WI38 (cell line): ENCODE data around the gene DENND11.
"Not testable (repeated sequence)": the region's sequence is repeated elsewhere in the genome, so short reads cannot be mapped to it uniquely, and the experiment has no call there.

Experiments used
- H3K4me3 ChIP-seq: 2 replicates; pipeline ENCODE4 v1.5.1; 2011; ENCODE audit warnings: low read depth, mild to moderate bottlenecking, control low read depth, low read length
- TF ChIP-seq, protein P1 (sequence below): IDR thresholded peaks from 2 replicates; pipeline ENCODE4 v1.5.1; 2012; ENCODE audit warnings: low read depth, mild to moderate bottlenecking, control low read depth, low read length

DENND11 gene

DNA sequence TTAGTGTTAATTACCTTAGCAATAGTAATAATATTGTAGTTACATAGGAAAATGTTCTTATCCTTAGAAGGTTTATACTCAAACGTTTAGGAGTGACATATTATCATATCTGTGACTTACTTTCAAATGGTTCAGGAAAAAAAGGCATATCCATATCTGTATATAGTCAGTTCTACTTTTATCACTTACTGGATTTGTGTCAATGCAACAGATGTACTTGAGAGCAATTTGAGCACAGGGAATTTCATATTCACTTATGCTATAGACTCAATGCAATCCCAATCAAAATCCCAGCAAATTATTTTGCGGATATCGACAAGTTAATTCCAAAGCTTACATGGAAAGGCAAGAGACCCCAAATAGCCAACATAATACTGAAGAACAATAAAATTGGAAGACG is 10.0 kb downstream of the DENND11 start:
- TF ChIP-seq, protein P1, sequence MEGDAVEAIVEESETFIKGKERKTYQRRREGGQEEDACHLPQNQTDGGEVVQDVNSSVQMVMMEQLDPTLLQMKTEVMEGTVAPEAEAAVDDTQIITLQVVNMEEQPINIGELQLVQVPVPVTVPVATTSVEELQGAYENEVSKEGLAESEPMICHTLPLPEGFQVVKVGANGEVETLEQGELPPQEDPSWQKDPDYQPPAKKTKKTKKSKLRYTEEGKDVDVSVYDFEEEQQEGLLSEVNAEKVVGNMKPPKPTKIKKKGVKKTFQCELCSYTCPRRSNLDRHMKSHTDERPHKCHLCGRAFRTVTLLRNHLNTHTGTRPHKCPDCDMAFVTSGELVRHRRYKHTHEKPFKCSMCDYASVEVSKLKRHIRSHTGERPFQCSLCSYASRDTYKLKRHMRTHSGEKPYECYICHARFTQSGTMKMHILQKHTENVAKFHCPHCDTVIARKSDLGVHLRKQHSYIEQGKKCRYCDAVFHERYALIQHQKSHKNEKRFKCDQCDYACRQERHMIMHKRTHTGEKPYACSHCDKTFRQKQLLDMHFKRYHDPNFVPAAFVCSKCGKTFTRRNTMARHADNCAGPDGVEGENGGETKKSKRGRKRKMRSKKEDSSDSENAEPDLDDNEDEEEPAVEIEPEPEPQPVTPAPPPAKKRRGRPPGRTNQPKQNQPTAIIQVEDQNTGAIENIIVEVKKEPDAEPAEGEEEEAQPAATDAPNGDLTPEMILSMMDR = no peak

DNA sequence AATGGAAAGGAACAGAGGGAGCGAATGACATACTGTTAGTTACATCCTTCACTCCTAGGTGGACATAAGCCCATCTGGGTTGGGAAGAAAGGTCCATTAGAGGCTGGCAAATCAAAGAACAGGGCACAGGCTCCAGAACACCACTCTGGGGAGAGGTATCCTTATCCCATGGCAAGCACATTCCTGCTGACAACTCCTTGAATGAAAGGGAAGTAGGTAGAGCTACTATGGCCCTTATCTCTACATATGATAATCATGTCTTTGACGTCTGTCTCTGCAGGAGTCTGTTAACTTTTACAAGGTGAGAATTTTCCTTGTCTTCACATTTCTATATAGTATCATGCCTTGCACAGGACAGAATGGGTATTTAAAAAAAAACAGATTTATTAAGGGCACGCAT is 10.4 kb downstream of the DENND11 start:
- H3K4me3 ChIP-seq = no peak overlapping the region
- TF ChIP-seq, protein P1 = no peak

More for the DNA sequence above, 10.0 kb downstream of the DENND11 start:
- no peak overlapping the region for H3K4me3 ChIP-seq

DNA sequence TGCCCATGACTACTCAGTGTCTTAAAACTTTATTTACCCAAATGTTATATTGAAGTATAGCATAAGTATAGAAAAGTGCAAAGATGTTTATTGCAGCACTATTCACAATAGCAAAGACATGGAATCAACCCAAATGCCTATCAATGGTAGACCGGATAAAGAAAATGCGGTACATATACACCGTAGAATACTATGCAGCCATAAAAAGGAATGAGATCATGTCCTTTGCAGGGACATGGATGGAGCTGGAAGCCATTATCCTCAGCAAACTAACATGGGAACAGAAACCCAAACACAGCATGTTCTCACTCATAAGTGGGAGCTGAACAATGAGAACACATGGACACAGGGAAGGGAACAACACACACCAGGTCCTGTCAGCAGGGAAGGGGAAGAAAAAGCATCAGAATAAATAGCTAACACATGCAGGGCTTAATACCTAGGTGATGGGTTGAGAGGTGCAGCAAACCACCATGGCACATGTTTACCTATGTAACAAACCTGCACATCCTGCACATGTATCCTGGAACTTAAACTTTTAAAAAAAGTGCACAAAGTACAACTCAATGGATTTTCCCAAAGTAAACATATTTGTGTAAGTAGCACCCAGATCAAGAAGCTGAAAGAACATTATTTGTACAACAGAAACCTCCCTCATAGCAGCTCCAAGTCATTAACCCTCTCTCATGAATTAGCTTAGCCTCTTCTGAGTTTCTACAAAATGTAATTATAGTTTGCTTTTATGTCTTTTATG is 12.7 kb downstream of the DENND11 start:
- H3K4me3 ChIP-seq = not testable (repeated sequence)

DNA sequence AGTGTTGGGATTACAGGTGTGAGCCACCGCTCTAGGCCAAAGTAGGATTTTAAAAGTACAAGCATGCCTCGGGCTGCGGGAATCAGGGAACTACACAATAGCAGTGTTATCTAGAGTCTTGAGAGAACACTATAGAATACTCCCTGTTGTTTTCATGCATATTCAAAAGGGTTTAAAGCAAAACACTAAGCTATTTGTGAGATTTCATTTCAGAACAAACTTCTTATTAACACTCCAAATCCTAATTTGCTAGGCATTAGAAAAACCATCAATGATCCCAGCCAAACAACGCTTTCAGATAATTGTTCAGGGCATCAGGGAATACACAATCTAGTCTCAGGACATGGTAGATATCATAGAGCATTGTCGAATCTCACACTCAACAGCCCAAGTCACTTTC is 13.9 kb downstream of the DENND11 start:
- TF ChIP-seq, protein P1 = no peak
- H3K4me3 ChIP-seq = no peak overlapping the region

DNA sequence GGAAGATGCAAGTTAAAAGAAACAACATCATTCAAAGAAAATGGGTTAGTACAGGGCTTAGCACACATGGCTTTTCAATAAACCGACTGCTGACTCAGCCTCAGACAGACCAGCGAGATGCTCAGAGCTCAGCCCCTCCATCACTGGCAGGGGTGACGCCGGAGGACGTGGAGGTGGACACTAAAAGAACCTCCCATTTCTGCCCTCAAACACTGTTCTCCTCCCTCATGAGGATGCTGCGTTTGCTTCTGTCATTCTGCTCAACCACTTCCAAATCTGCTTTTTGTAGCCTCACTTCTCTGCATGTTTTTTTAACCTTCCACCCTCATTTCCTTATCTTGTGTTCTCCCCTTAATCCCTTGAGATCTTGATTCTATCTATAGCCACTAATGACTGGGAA is 15.3 kb downstream of the DENND11 start:
- TF ChIP-seq, protein P1 = no peak
- no peak overlapping the region for H3K4me3 ChIP-seq

DNA sequence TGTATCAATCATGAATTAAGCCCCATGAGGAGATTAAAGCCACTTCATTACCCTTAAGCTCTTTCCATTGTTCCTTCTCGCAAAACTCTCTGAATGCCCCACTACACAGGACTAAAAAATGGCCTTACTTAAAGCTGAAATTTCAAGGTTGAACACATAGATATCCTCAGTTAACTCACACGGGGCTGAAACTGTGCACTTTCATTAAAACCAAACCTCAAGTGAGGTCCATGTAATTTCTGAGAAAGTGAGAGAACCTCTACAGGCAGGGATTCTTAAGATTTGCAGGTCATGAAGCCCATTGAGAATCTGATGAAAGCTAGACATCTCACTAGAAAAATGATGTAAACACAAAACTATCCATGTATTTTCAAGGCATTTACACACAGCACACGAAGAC is 15.9 kb downstream of the DENND11 start:
- TF ChIP-seq, protein P1 = no peak

DNA sequence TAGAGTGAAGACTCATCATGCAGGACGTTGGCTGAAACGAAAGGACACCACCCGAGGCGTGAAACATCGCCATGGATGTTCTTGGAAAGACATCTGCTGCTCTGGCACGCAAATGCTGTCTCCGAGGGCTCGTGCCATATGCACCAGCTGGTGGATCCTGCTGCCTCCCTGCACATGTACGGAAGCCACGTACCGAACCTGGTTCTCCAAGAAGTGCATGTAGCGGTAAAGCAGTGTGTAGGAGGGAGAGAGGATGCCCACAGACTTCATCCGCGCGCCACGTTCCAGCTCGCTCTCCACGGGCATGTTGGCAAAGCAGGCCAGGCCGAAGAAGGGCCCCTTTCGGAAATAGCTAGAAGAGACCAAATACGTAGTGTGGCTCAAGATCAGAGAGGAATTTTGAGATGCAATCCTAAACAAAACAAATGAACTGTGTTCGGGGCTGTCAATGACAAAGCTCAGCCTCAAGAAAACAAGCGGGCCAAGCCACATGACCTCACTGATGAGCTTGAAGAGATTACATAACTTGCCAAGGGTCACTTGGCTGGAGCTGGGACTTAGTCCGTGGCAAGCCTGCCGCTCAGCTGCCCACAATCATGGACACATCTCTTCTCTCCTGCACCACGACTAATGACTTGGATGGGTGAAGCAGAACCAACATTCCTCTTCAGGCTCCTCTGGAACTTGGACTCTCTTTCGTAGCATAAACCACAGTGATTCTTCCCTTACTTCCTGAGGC is 16.5 kb downstream of the DENND11 start:
- H3K4me3 ChIP-seq = no peak overlapping the region

More for the DNA sequence above, 15.9 kb downstream of the DENND11 start:
- no peak overlapping the region for H3K4me3 ChIP-seq

More for the DNA sequence above, 16.5 kb downstream of the DENND11 start:
- TF ChIP-seq, protein P1 = no peak
